Measurements from ENCODE around the gene GIPC1.
A peak's percentile ranks its signal among the peaks of the same experiment; 100 is the strongest.
"Not testable (repeated sequence)": the region's sequence is repeated elsewhere in the genome, so short reads cannot be mapped to it uniquely, and the experiment has no call there.

Gene GIPC1

GRCh38 chr19:14517840-14518505 lies 22.0 kb upstream of the GIPC1 start, which contains the start of gene DNAJB1:
Gene DNAJB1 (minus strand): TSS chr19:14518397. CDS start chr19:14518349, 48 bp downstream.
- peak; percentile 60 for DNase-seq

DNA sequence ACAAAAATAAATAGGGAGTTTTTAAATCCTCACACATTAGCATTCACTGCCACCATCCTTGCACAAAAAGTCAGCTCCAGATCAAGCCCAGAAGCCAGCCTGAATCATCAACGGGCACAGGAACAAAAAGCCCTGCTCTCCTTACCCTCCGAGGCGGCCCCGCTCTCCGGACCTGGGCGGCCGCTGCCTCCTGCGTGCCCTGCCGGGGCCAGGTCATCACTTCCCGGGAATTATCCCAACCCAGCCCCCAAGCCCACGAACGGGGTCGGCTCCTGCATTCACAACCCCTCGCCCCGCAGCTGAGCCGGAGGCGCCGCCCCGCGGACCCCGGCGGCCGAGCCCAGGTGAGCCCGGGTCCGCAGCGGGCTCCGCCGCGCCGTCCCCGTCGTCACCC lies 21.5 kb upstream of the GIPC1 start:
- DNase-seq = no peak

GRCh38 chr19:14516746-14517438 lies 21.0 kb upstream of the GIPC1 start:
- no peak for DNase-seq

DNA sequence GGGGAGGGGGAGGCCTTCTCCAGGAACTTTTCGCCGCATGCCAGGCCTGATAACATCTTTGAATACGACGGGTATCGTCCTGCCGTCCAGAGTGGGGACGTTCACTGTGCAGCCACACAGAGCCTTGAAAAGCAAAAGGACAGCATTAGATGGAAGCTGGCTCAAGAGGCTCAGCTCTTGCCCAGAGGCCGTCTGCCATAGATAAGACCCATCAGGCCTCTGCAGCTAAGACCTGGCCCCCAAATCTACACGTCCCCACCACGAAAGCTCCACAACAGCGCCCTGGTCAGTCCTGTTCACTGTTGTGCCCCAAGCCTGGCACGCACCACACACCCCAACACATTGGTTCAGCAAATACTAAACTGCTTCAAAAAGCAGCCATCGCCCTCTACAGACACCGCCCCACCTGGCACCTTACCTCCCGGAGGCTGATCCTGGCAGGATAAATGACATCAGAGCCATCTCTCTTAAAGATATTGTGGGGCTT lies 20.2 kb upstream of the GIPC1 start:
- no peak for DNase-seq

DNA sequence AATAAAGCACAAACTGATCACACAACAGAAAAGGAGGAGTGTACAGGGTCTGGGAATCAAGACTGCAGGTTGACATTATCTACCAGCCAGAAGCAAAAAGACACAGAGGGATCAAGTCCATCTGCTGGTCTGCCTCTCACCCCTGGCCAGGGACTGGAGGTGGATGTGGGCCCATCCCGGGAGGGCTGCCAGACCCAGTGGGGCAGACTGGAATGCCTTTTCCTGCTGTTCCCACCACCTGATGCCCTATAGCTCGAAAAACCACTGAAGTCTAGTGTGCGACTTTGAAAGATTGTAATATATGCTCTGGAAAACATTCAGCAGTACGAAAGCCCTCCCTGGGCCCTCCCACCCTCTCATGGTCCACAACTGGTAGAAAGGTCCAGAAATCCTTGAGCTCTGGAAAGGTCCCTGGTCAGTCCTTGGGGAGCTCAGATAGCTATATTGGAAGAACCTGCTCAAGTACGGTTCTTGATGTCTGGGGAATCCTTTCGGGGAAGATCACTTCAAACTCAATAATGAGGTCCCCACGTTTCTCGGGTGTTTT lies 19.6 kb upstream of the GIPC1 start:
- no peak for DNase-seq

DNA sequence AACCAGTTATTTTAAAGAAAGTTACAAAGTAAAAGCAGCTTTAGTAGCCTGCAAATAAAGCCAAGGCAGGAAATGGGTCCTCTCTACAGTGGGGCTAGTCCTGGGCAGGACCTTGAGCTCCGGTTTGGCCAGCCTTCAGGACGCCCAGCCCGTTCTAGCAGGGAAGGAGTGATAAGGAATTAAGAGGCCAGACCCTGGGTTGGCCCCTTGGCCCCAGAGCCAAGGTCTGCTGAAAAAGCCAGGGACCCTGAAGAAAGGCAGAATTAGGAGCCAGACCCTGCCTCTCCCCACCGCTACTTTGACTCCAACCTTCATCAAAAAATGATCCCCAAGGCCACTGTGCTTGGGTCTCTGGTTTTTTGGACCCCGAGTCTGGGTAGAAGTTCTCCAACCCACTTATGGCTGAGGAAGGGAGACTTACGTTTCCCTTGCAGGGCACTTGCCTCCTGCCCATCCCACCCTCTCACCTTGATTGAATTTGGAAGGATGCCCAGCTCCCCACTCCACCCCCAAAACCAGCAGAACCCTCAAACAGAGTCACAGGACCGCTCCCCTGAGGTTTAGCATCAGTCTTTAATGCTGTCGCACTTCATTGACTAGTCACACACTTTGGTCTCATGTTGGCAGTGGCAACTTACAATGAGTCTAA lies 18.4 kb upstream of the GIPC1 start:
- no peak for DNase-seq

DNA sequence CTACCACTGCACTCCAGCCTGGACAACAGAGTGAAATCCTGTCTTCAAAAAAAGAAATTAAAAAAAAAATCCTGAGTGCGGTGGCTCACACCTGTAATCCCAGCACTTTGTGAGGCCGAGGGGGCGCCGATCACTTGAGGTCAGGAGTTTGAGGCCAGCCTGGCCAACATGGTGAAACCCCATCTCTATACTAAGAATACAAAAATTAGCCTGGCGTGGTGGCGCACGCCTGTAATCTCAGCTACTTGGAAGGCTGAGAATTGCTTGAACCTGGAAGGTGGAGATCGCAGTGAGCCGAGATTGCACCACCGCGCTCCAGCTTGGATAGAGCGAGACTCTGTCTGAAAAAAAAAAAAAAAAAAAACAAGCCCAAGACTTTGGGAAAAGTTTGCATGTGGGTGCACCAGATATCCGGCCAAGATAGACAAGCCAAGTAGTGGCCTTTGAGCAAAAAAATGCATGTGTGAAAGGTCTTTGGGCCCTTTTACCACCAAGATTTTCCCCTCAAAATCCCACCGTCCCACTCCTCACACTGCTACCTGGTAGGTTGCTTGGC lies 16.6 kb upstream of the GIPC1 start:
- DNase-seq = no peak

- no peak for DNase-seq
Measured at GRCh38 chr19:14511229-14511593, 15.3 kb upstream of the GIPC1 start.

GRCh38 chr19:14510311-14511228 lies 14.6 kb upstream of the GIPC1 start:
- DNase-seq = no peak

DNA sequence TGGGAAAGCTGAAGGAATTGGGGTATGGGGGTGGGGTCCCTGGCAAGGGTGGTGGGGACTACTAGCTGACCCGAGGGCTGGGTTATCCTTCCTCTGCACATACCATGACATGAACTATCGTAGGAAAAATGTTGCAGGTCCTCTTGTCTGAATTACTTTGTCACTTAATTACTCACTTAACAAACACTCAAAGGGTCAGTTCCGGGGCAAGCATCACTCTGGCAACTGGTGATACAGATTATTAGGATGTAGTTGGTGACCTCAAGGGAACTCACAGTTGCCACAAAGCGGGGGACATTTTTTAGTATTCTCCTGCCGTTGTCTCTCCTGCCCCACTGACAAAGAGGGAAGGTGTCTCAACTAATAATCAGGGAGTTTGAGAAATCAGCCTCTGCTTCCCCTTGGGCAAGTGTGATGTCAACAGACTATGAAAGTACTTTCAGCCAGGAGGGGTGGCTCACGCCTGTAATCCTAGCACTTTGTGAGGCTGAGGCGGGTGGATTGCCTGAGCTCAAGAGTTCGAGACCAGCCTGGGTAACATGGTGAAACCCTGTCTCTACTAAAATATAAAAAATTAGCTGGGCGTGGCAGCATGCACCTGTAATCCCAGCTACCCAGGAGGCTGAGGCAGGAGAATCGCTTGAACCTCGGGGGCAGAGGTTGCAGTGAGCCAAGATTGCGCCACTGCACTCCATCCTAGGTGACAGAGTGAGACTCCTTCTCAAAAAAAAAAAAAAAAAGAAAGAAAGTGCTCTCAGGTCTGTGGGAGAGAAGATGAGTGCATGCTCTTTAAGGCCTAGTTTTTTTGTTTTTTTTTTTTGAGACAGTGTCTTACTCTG lies 12.0 kb upstream of the GIPC1 start:
- no peak for DNase-seq

DNA sequence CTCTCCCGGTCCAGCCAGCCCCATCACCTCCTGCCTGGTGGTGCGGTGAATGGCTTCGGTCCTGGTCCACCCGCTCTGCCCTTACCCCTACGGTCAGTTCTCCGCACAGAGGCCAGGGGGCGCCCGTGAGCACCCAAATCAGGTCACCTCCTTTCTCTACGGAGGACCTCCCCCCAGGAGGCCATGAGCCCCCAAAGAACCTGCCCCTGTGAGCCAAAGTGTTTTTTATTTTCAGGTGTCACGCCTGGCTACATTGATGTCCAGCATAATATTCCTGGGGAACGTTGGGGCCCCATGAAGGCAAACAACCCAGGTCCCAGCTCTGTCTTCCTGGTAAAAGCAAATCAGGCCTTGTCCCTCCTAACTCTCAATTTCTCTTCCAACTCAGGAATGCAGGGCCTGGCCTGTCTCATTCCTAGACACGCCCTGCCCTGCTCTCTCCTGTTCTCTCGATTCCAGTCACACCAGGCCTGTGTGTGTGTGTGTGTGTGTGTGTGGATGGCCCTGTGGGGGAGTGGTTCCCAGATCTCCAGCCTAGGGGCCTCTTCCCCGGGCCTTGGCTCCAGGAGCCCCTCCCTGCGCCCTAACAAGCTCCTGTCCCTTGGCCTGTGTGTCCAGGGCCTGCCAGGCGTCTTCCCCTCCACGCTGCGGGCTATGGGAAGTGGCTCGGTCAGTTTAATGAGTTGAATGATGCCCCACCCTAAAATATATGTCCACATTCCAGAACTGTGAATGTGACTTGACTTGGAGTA lies 9.7 kb upstream of the GIPC1 start:
- DNase-seq = peak; percentile 80

DNA sequence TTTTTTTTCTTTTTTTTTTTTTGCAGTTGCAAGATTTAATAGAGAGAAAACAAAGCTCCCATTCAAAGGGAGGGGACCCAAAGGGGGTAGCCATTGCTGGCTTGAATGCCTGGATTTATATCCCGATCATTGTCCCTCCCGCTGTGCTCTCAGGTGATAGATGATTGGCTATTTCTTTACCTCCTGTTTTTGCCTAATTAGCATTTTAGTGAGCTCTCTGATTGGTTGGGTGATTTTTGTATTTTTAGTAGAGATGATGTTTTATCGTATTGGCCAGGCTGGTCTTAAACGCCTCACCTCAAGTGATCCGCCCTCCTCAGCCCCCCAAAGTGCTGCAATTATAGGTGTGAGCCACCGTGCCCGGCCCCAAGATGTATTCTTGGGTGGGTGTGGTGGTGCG lies 8.6 kb upstream of the GIPC1 start:
- not testable (repeated sequence) for DNase-seq

DNA sequence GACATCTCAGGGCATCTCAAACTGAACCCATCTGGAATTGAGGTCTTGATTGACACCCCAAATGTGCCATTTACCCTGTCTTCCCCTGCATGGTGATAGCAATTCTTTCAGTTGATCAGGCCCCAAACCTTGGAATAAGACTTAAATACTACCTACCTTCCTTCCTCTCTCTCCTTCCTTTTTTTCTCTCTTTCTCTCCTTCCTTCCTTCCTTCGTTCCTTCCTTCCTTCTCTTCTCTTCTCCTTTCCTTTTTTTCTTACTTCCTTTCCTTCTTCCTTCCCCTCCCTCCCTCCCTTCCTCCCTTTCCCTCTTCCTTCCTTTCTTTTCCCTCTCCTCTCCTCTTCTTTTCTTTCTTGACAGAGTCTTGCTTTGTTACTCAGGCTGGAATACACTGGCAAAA lies 7.4 kb upstream of the GIPC1 start:
- DNase-seq = no peak

DNA sequence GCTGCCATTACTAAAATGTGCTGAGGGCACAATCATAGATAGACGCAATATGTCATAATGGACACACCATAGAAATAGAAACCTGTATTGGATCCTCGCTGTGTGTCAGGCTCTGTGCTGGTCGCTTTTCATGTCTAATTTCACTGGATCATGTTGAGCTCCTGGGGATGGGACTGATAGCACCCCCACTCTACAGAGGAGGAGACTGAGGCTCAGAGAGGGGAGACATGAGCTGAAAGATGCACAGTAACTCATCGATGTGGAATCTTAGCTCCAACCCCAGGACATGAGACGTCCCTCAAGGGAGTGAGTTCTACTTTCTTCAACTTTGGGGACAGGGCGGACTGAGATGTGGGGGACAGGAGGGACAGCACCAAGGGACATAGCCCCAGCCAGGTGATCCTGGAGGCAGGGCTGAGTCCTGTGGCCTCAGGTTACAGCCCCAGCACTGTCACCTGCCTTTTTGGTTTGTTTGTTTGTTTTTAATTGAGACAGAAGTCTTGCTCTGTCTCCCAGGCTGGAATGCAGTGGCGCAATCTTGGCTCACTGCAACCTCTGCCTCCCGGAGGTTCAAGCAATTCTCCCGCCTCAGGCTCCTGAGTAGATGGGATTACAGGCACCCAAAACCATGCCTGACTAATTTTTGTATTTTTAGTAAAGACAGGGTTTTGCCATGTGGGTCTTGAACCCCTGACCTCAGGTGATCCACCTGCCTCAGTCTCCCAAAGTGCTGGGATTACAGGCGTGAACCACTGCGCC lies 6.6 kb upstream of the GIPC1 start:
- no peak for DNase-seq

GRCh38 chr19:14497228-14497921 lies 1.4 kb upstream of the GIPC1 start:
- DNase-seq = no peak

DNA sequence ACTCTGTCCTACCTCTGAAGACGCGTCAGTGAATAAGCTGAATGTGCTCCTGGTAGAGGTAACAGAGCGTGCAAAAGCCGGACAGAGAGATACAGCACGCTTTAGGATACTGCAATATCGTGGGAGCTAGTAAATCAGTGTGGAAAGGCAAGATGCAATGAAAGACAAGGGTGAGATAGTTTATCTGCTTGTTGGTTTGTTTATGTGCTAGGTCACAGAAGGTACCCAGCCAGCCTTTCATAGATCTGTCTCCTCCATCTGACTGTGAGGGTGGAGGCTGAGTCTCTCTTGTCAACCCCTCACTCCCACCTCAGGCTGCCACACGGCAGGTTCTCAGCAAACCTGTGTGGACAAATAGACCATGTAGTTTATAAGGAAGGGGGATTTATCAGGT lies 904 bp upstream of the GIPC1 start:
- no peak for DNase-seq

DNA sequence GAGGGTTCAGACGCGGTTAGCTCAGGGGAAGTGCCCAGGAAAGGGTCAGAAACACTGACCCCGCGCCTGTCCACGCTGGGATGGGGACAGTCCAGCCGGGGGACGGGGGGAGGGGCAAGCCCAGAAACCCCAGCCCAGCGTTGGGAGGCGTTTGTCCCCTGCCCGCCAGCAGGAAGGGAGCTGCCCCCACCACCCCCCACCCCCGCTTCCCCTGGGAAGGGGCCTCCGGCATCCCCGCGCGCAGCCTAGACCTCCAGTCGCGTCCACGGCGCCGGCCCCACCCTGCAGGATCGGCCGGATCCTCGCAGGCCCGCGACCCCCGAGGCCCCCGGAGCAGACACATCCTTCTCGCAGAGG lies 277 bp downstream of the GIPC1 start:
- DNase-seq = no peak

- no peak for DNase-seq
Measured at GRCh38 chr19:14494910-14495671, 836 bp downstream of the GIPC1 start.

DNA sequence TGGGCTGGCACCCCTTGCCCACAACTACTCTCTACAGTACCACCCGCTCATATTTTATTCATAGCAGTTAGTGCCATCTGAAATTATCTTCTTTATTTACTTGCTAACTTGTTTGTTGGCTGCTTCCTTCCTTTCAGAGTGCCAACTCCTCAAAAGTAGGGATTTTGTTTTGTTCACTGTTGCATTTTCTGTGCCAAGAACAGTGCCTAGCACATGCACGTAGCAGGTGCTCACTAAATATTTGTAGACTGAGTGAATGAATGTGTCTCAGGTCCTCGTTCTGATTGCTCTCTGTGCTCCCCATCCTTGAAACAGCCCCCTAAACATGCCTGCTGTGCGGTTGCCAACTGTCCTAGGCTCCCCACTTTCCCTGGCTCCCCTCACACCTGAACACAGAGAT lies 1.5 kb downstream of the GIPC1 start:
- no peak for DNase-seq
